ENCODE measurements around the gene HOXB3. TPM values are rescaled to one million over a fixed set of nuclear protein-coding genes. Genes with fewer than 3 reads are reported as not detected.

The HOXB3 gene
- total RNA-seq, 2 donors from 2014 or later, result 7.8 to 11.4 TPM

DNA sequence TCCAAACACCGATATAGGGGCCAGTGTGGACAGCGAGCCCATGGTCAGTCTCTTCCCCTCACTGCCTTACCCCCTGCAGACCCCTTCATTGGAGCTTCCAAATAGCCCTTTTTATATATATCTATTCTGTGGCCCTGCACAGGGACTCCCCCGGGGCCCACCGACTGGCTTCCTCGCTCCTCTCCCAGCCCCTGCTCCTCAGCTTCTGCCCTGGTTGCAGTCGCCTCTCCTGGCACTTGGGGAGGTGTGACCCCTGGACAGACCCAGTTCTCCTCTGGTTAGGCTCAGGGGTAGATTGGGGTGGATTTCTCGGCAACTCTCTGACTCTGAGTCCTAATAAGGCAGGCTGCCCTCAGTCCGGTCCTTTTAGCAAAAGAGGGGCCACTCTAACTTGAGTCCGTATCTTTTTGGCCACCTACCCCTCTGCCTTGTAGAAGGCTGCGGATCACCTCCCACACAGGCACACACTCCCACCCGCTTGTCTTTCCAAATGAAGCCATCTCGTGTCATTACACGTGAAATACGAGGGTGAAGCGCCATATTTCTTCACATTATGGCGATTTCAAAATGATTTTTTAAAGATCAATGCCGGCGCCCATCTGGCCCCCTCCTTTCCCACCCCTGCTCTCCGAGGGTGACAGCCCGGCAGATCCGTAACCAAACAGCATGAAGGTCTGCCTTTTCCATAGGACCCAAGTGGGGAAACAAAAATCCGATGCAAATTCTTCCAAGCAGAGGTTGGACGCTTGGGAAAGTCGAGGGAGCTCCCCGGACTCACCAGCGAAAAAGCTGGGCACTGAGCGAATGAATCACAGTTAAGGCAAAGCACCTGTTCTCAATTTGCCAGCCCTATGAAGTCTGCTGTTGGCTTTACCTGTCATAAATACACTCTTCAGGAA, 37.8 kb upstream of the HOXB3 start:
- Histone ChIP-seq H3K36me3 (no peaks in the 10 kb centered on the region), H3K27ac (no peak overlapping the region), H3K9me3 (no peaks in the 10 kb centered on the region), H3K4me3 (no peak overlapping the region), H3K4me1 (replicated peaks) (peaks cover 9% of the 10 kb centered on the region), H3K27me3 (replicated peaks; ENCODE audit: insufficient read depth) (peaks cover 48% of the 10 kb centered on the region)
- no peak for DNase-seq (ENCODE audit: low spot score)
- 21% methylated on average over 27 of the region's 27 CpGs for WGBS
- intact Hi-C loops (cut with DNase I), result no loop called here
- TF ChIP-seq POLR2AphosphoS5 (IDR thresholded peaks at IDR 0.05), result no peak
- TF ChIP-seq, protein P1, sequence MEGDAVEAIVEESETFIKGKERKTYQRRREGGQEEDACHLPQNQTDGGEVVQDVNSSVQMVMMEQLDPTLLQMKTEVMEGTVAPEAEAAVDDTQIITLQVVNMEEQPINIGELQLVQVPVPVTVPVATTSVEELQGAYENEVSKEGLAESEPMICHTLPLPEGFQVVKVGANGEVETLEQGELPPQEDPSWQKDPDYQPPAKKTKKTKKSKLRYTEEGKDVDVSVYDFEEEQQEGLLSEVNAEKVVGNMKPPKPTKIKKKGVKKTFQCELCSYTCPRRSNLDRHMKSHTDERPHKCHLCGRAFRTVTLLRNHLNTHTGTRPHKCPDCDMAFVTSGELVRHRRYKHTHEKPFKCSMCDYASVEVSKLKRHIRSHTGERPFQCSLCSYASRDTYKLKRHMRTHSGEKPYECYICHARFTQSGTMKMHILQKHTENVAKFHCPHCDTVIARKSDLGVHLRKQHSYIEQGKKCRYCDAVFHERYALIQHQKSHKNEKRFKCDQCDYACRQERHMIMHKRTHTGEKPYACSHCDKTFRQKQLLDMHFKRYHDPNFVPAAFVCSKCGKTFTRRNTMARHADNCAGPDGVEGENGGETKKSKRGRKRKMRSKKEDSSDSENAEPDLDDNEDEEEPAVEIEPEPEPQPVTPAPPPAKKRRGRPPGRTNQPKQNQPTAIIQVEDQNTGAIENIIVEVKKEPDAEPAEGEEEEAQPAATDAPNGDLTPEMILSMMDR (IDR thresholded peaks at IDR 0.05), result no peak
- TF ChIP-seq POLR2A (IDR thresholded peaks at IDR 0.05), result no peak

DNA sequence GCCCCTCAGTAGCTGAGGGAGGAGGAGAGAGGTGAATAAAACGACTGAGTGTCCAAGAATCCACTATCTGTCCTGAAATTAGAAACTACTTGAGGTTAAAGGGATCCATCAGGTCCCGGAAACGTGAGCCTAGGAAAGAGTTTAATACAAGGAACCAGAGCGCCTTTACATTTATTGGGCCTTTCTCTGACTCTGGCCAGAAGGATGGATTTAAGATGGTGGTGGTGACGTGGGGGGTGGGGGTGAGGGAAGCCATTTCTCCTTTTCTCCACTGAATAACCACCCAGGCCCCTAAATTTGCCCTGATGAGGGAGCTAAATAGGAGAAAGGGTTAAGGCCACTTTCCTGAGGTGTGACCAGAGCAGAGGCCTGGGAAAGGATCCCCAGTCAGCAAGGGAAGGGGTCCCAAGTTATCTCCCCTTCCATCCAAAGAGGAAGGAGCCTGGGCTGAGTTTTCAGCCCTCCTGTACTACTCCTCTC, 37.1 kb upstream of the HOXB3 start:
- no peak for TF ChIP-seq POLR2A (IDR thresholded peaks at IDR 0.05)
- TF ChIP-seq, protein P1 (IDR thresholded peaks at IDR 0.05), result no peak
- no peak for TF ChIP-seq POLR2AphosphoS5 (IDR thresholded peaks at IDR 0.05)
- H3K27me3 ChIP-seq (replicated peaks; ENCODE audit: insufficient read depth), result peaks cover 56% of the 10 kb centered on the region
- no peak overlapping the region for H3K27ac ChIP-seq
- WGBS, result 13% methylated on average over 5 of the region's 5 CpGs
- H3K4me1 ChIP-seq (replicated peaks), result peaks cover 9% of the 10 kb centered on the region
- H3K4me3 ChIP-seq, result no peak overlapping the region
- no peaks in the 10 kb centered on the region for H3K36me3 ChIP-seq
- H3K9me3 ChIP-seq, result no peaks in the 10 kb centered on the region
- intact Hi-C loops (cut with DNase I), result no loop called here
- DNase-seq (ENCODE audit: low spot score), result no peak

DNA sequence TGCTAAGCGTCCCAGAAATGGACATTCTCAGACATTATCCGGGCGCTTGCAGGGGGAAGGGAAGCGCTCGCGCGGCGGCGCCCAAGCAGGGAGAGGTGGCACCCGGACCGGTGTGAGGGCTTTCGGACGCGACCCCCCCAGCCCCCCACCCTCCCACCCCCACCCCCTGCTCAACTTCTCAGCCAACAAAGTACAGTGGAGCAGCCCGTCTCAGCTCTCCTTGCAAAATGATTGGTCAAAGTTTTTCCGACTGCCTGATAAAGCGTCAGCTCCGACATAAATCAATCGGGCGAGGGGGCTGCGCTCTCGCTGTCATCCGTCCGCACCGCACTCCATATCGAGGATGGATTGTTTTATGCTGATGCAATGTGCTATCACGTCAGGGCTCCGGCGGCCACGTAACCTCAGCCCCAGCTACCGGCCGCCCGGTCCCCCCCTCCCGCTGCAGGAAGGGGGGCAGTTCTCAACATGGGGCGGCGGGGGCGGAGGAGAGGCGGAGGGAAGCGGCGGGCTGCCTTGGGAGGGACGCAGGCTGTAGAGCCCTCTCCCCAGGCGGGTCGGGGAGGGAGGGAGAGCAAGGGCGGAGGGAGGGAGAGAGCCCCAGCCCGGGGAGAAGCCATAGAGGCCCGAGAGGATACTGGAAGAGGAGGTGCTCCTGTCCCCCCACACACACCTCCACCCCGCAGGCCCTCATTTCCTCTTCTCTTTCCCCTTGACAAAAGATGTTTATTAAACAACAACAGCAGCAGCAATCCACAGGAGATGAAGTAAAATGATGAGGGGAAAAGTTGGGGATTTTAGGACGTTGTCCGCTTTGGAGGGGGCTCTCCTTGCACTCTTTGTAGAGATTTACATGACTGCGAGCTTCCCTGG, 36.4 kb upstream of the HOXB3 start, which contains the start of gene HOXB9:
TSS of gene HOXB9 (minus strand) at position 114 of the 873 bp plus-strand sequence. CDS start at position 25, 89 bp downstream.
- WGBS, result 2% methylated on average over 50 of the region's 50 CpGs
- Histone ChIP-seq H3K4me1 (replicated peaks) (peaks cover 9% of the 10 kb centered on the region), H3K27ac (no peak within 1 kb of the TSS), H3K9me3 (no peaks in the 10 kb centered on the region), H3K4me3 (peak within 1 kb of the TSS; percentile 5 to 21), H3K27me3 (replicated peaks; ENCODE audit: insufficient read depth) (peaks cover 59% of the 10 kb centered on the region), H3K36me3 (no peaks in the 10 kb centered on the region)
- DNase-seq (ENCODE audit: low spot score), result no peak
- intact Hi-C loops (cut with DNase I), result no loop called here
- TF ChIP-seq POLR2AphosphoS5 (IDR thresholded peaks at IDR 0.05), result no peak

DNA sequence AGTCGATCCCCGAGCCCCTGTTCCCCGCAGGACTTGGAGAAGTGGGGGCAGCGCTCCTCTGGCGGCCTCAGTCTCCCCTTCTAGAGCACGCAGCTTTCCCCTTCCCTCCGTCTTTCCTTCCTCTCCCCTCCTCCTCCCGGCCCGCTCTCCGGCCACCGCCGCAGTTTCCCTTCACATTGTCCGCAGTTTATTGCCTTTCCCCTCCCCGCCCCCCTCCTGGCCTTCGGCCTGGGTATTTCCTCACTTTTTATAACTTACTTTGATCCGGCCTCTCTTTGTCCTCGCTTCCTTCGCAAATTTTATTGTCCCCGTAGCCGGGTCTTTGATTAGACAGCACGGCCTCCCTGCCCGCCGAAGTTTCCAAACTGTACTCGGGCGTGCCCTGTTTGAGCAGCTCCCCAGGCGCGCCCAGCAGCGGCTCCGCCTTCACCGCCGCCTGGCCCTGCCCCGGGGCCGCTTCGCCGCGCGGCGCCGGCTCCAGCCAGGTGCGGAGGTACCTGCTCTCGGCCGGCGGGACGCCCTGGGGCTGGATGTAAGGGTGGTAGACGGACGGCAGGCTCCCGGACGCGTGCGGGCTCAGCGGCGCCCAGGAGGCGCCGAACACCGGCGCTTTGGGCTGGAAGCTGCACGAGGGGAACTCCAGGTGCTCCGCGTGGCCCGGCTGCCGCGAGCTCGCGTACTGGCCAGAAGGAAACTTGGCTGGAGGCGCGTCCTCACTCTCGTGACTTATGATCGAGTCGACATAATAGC, 35.6 kb upstream of the HOXB3 start:
- peak; percentile 35 for DNase-seq (ENCODE audit: low spot score)
- TF ChIP-seq POLR2AphosphoS5 (IDR thresholded peaks at IDR 0.05) (no peak), POLR2A (IDR thresholded peaks at IDR 0.05) (no peak)
- TF ChIP-seq, protein P1 (IDR thresholded peaks at IDR 0.05), result no peak
- intact Hi-C loops (cut with DNase I), result no loop called here
- 1% methylated on average over 47 of the region's 69 CpGs for WGBS
- H3K36me3 ChIP-seq, result no peaks in the 10 kb centered on the region
- peaks cover 9% of the 10 kb centered on the region for H3K4me1 ChIP-seq (replicated peaks)
- peaks cover 61% of the 10 kb centered on the region for H3K27me3 ChIP-seq (replicated peaks; ENCODE audit: insufficient read depth)
- peak overlapping the region; percentile 5 to 21 for H3K4me3 ChIP-seq
- no peak overlapping the region for H3K27ac ChIP-seq
- H3K9me3 ChIP-seq, result no peaks in the 10 kb centered on the region

Measured in prostate gland (tissue), 2 donors.